Osteoblast (primary cell): Measurements from ENCODE around the gene TIMP4. TPM values are rescaled to one million over a fixed set of nuclear protein-coding genes. Genes with fewer than 3 reads are reported as not detected.

Experiments used
- DNase-seq: peaks from one replicate; pipeline ENCODE4 v3.0.0; 2011; ENCODE audit warnings: low spot score, mixed read lengths; ENCODE audit not compliant: insufficient read length; ENCODE audit errors: missing footprints
- H2AFZ ChIP-seq: 2 replicates; pipeline ENCODE4 v1.6.0; 2011; ENCODE audit warnings: mild to moderate bottlenecking, low read length
- H3K27ac ChIP-seq: 2 replicates; pipeline ENCODE4 v1.5.1; 2011; ENCODE audit warnings: mild to moderate bottlenecking, low read depth, low read length, moderate library complexity
- H3K27me3 ChIP-seq: 2 replicates; pipeline ENCODE4 v1.6.0; 2012; ENCODE audit warnings: mild to moderate bottlenecking, control low read depth, inconsistent platforms, low read length, moderate library complexity; ENCODE audit not compliant: insufficient read depth
- H3K36me3 ChIP-seq: 2 replicates; pipeline ENCODE4 v1.5.1; 2011; ENCODE audit warnings: mild to moderate bottlenecking, low read length, control low read depth, moderate library complexity; ENCODE audit not compliant: insufficient read depth
- H3K4me1 ChIP-seq: 2 replicates; pipeline ENCODE4 v1.5.1; 2011; ENCODE audit warnings: mild to moderate bottlenecking, low read length, control low read depth, moderate library complexity; ENCODE audit not compliant: insufficient read depth
- H3K4me2 ChIP-seq: 2 replicates; pipeline ENCODE4 v1.6.0; 2011; ENCODE audit warnings: mild to moderate bottlenecking, low read length; ENCODE audit not compliant: insufficient read depth
- H3K4me3 ChIP-seq: fragments of 200-600 bp; sonication (generic); 3 replicates; pipeline ENCODE4 v1.5.1; 2012; ENCODE audit warnings: mild to moderate bottlenecking, low read length, inconsistent platforms; ENCODE audit not compliant: insufficient read depth
- H3K79me2 ChIP-seq: 2 replicates; pipeline ENCODE4 v1.6.0; 2012; ENCODE audit warnings: mild to moderate bottlenecking, low read length, control low read depth, inconsistent platforms; ENCODE audit not compliant: insufficient read depth
- H3K9me3 ChIP-seq: 2 replicates; pipeline ENCODE4 v1.5.1; 2011; ENCODE audit warnings: low read depth, low read length, control low read depth
- H4K20me1 ChIP-seq: 2 replicates; pipeline ENCODE4 v1.6.0; 2012; ENCODE audit warnings: mild to moderate bottlenecking, low read length, control low read depth; ENCODE audit not compliant: insufficient read depth
- CTCF ChIP-seq: IDR thresholded peaks from 2 replicates; pipeline ENCODE4 v1.5.1; 2011; ENCODE audit warnings: mild to moderate bottlenecking, low read depth, low read length, moderate library complexity; ENCODE audit errors: extremely low read depth
- total RNA-seq: library from RNA; depleted of rRNA; stranded (reverse); fragments of >200 nt; gene quantifications from 2 replicates; pipeline ENCODE4 v1.2.3, GENCODE V29; 2012

Gene TIMP4
- total RNA-seq, 1 donor = 3.3 TPM

GRCh38 chr3:12136371-12136770 is 22.3 kb downstream of the TIMP4 start:
- no peaks in the 10 kb centered on the region for H4K20me1 ChIP-seq
- no peak for TF ChIP-seq CTCF
- DNase-seq = no peak
- H3K4me1 ChIP-seq = no peaks in the 10 kb centered on the region
- H2AFZ ChIP-seq = no peak overlapping the region
- no peak overlapping the region for H3K27ac ChIP-seq
- no peak overlapping the region for H3K4me2 ChIP-seq
- H3K27me3 ChIP-seq = peaks cover 15% of the 10 kb centered on the region
- H3K36me3 ChIP-seq = no peaks in the 10 kb centered on the region
- no peaks in the 10 kb centered on the region for H3K79me2 ChIP-seq
- H3K4me3 ChIP-seq = no peak overlapping the region
- no peaks in the 10 kb centered on the region for H3K9me3 ChIP-seq

- peak; percentile 96 for TF ChIP-seq CTCF
- no peaks in the 10 kb centered on the region for H3K36me3 ChIP-seq
- peak; percentile 17 for DNase-seq
- no peaks in the 10 kb centered on the region for H3K4me1 ChIP-seq
- no peak overlapping the region for H3K4me3 ChIP-seq
- no peaks in the 10 kb centered on the region for H3K79me2 ChIP-seq
- no peaks in the 10 kb centered on the region for H3K9me3 ChIP-seq
- no peak overlapping the region for H3K27ac ChIP-seq
- no peaks in the 10 kb centered on the region for H4K20me1 ChIP-seq
- peaks cover 28% of the 10 kb centered on the region for H3K27me3 ChIP-seq
- no peak overlapping the region for H3K4me2 ChIP-seq
- peak overlapping the region; percentile 13 for H2AFZ ChIP-seq
These were observed 23.6 kb downstream of the TIMP4 start for GRCh38 chr3:12135029-12135657.

- Histone ChIP-seq H3K79me2 (no peaks in the 10 kb centered on the region), H3K27ac (no peak overlapping the region), H3K4me1 (no peaks in the 10 kb centered on the region), H3K4me2 (no peak overlapping the region), H3K9me3 (no peaks in the 10 kb centered on the region), H3K27me3 (peaks cover 37% of the 10 kb centered on the region), H4K20me1 (no peaks in the 10 kb centered on the region), H3K4me3 (no peak overlapping the region), H3K36me3 (no peaks in the 10 kb centered on the region), H2AFZ (no peak overlapping the region)
- peak; percentile 35 for DNase-seq
- no peak for TF ChIP-seq CTCF
These were observed 25.8 kb downstream of the TIMP4 start for GRCh38 chr3:12132881-12133280.

- DNase-seq = no peak
- no peaks in the 10 kb centered on the region for H3K9me3 ChIP-seq
- no peak overlapping the region for H2AFZ ChIP-seq
- no peaks in the 10 kb centered on the region for H3K79me2 ChIP-seq
- H4K20me1 ChIP-seq = no peaks in the 10 kb centered on the region
- no peaks in the 10 kb centered on the region for H3K36me3 ChIP-seq
- TF ChIP-seq CTCF = no peak
- no peak overlapping the region for H3K4me2 ChIP-seq
- H3K4me1 ChIP-seq = no peaks in the 10 kb centered on the region
- H3K4me3 ChIP-seq = no peak overlapping the region
- peaks cover 39% of the 10 kb centered on the region for H3K27me3 ChIP-seq
- H3K27ac ChIP-seq = no peak overlapping the region
These were observed 27.2 kb downstream of the TIMP4 start for GRCh38 chr3:12131351-12132090.
